HCT116 (cell line): ENCODE results near the gene RBM38.

Experiments used
- CEBPB ChIP-seq: IDR thresholded peaks from 2 replicates; pipeline ENCODE4 v1.6.1; 2012; ENCODE audit warnings: low read depth
- EZH2 ChIP-seq: fragments of 200-600 bp; sonication (generic); IDR thresholded peaks from 2 replicates; pipeline ENCODE4 v1.6.1; 2017; ENCODE audit warnings: antibody characterized with exemption, mixed run types
- EZH2phosphoT487 ChIP-seq: fragments of 200-600 bp; IDR thresholded peaks from 2 replicates; pipeline ENCODE4 v1.6.1; 2018; ENCODE audit warnings: antibody characterized with exemption, borderline replicate concordance
- JUND ChIP-seq: IDR thresholded peaks from 2 replicates; pipeline ENCODE4 v1.6.1; 2012
- POLR2A ChIP-seq: IDR thresholded peaks from 2 replicates; pipeline ENCODE4 v1.7.0; 2011; ENCODE audit warnings: borderline replicate concordance; ENCODE audit not compliant: insufficient read depth, insufficient read length; ENCODE audit errors: extremely low read depth
- POLR2AphosphoS5 ChIP-seq: IDR thresholded peaks from 2 replicates; pipeline ENCODE4 v1.6.1; 2011; ENCODE audit warnings: mild to moderate bottlenecking, low read depth, low read length, moderate library complexity
- SP1 ChIP-seq: IDR thresholded peaks from 2 replicates; pipeline ENCODE4 v1.6.1; 2012; ENCODE audit warnings: low read depth
- TCF7L2 ChIP-seq: IDR thresholded peaks from 2 replicates; pipeline ENCODE4 v1.7.0; 2011; ENCODE audit warnings: borderline replicate concordance, inconsistent platforms; ENCODE audit not compliant: insufficient read depth, insufficient read length; ENCODE audit errors: extremely low read depth
- YY1 ChIP-seq: IDR thresholded peaks from 2 replicates; pipeline ENCODE4 v1.6.1; 2011; ENCODE audit warnings: low read length, low read depth, moderate library complexity, mild to moderate bottlenecking; ENCODE audit not compliant: insufficient replicate concordance; ENCODE audit errors: extremely low read depth
- ZNF274 ChIP-seq: fragments of 200-500 bp; sonication (Bioruptor generic); IDR thresholded peaks from 2 replicates; pipeline ENCODE4 v1.6.1; 2014; ENCODE audit warnings: mild to moderate bottlenecking, low read depth, low read length, inconsistent platforms
- TF ChIP-seq, protein P1 (sequence below), 3 experiments: fragments of 200-600 bp in 1 of 3; sonication (generic) in 1 of 3; IDR thresholded peaks in 2 of 3; conservative IDR thresholded peaks in 1 of 3; 2 replicates each; pipeline ENCODE4 v1.5.1; 2012 to 2017; ENCODE audit warnings: low read depth in 2 of 3, low read length in 2 of 3, antibody characterized with exemption in 1 of 3, borderline replicate concordance in 1 of 3, control low read depth in 1 of 3, mild to moderate bottlenecking in 1 of 3, mixed read lengths in 1 of 3, mixed run types in 1 of 3, moderate library complexity in 1 of 3; ENCODE audit not compliant: insufficient read depth in 1 of 3
- TF ChIP-seq, protein P2 (sequence below): IDR thresholded peaks from 2 replicates; pipeline ENCODE4 v1.6.1; 2012; ENCODE audit warnings: low read depth
- TF ChIP-seq, protein P3 (sequence below): IDR thresholded peaks from 2 replicates; pipeline ENCODE4 v1.6.1; 2011; ENCODE audit warnings: mild to moderate bottlenecking, low read length, moderate library complexity; ENCODE audit not compliant: insufficient replicate concordance; ENCODE audit errors: extremely low read depth
- TF ChIP-seq, protein P4 (sequence below): IDR thresholded peaks from 2 replicates; pipeline ENCODE4 v1.6.1; 2012

DNA sequence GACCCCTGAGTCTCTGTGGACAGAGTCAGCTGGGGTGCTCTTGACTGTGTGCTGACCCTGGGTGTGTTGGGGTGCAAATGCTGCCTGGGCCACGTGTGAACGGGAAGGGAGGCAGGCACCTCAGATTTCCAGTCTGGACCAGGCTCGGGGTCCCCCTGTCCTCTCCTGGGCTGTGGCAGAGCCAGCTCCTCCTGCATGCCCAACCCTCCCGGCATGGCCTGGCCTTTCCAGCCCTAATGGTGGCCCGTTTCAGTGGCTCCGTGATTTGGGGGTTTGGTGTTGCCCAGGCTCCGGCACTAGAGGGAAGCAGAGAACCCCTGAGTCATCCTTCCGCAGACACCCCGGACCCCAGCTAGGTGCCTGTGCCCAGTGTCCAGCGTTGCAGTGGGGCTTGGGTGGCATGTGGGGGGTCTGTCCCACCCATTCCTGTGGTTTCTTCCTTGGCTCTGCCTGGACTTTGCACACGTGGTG is 9.1 kb downstream of the RBM38 start:
- no peak for TF ChIP-seq YY1
- TF ChIP-seq ZNF274: no peak
- TF ChIP-seq, protein P1, sequence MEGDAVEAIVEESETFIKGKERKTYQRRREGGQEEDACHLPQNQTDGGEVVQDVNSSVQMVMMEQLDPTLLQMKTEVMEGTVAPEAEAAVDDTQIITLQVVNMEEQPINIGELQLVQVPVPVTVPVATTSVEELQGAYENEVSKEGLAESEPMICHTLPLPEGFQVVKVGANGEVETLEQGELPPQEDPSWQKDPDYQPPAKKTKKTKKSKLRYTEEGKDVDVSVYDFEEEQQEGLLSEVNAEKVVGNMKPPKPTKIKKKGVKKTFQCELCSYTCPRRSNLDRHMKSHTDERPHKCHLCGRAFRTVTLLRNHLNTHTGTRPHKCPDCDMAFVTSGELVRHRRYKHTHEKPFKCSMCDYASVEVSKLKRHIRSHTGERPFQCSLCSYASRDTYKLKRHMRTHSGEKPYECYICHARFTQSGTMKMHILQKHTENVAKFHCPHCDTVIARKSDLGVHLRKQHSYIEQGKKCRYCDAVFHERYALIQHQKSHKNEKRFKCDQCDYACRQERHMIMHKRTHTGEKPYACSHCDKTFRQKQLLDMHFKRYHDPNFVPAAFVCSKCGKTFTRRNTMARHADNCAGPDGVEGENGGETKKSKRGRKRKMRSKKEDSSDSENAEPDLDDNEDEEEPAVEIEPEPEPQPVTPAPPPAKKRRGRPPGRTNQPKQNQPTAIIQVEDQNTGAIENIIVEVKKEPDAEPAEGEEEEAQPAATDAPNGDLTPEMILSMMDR (IDR thresholded peaks at IDR 0.05 in 2 of 3, conservative IDR thresholded peaks at IDR 0.05 in 1 of 3; ENCODE audit: borderline replicate concordance in 1 of 3, insufficient read depth in 1 of 3, low read depth in 2 of 3, low read length in 2 of 3): no peak
- no peak for TF ChIP-seq POLR2A
- TF ChIP-seq CEBPB: no peak
- TF ChIP-seq POLR2AphosphoS5: no peak
- TF ChIP-seq EZH2phosphoT487: no peak
- TF ChIP-seq, protein P2, sequence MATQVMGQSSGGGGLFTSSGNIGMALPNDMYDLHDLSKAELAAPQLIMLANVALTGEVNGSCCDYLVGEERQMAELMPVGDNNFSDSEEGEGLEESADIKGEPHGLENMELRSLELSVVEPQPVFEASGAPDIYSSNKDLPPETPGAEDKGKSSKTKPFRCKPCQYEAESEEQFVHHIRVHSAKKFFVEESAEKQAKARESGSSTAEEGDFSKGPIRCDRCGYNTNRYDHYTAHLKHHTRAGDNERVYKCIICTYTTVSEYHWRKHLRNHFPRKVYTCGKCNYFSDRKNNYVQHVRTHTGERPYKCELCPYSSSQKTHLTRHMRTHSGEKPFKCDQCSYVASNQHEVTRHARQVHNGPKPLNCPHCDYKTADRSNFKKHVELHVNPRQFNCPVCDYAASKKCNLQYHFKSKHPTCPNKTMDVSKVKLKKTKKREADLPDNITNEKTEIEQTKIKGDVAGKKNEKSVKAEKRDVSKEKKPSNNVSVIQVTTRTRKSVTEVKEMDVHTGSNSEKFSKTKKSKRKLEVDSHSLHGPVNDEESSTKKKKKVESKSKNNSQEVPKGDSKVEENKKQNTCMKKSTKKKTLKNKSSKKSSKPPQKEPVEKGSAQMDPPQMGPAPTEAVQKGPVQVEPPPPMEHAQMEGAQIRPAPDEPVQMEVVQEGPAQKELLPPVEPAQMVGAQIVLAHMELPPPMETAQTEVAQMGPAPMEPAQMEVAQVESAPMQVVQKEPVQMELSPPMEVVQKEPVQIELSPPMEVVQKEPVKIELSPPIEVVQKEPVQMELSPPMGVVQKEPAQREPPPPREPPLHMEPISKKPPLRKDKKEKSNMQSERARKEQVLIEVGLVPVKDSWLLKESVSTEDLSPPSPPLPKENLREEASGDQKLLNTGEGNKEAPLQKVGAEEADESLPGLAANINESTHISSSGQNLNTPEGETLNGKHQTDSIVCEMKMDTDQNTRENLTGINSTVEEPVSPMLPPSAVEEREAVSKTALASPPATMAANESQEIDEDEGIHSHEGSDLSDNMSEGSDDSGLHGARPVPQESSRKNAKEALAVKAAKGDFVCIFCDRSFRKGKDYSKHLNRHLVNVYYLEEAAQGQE: no peak
- no peak for TF ChIP-seq EZH2
- TF ChIP-seq SP1: no peak
- TF ChIP-seq, protein P3, sequence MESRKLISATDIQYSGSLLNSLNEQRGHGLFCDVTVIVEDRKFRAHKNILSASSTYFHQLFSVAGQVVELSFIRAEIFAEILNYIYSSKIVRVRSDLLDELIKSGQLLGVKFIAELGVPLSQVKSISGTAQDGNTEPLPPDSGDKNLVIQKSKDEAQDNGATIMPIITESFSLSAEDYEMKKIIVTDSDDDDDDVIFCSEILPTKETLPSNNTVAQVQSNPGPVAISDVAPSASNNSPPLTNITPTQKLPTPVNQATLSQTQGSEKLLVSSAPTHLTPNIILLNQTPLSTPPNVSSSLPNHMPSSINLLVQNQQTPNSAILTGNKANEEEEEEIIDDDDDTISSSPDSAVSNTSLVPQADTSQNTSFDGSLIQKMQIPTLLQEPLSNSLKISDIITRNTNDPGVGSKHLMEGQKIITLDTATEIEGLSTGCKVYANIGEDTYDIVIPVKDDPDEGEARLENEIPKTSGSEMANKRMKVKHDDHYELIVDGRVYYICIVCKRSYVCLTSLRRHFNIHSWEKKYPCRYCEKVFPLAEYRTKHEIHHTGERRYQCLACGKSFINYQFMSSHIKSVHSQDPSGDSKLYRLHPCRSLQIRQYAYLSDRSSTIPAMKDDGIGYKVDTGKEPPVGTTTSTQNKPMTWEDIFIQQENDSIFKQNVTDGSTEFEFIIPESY: no peak
- TF ChIP-seq TCF7L2: no peak
- TF ChIP-seq, protein P4, sequence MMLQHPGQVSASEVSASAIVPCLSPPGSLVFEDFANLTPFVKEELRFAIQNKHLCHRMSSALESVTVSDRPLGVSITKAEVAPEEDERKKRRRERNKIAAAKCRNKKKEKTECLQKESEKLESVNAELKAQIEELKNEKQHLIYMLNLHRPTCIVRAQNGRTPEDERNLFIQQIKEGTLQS: no peak
- TF ChIP-seq JUND: no peak
